ENCODE measurements around the gene PNKD.

PNKD gene

GRCh38 chr2:218269900-218270720 is at the start of gene PNKD, which contains the start of gene AAMP:
TSS of gene PNKD (plus strand) at chr2:218270519. CDS start at chr2:218270536, 17 bp downstream.
TSS of gene AAMP (minus strand) at chr2:218270137. CDS start at chr2:218270086, 51 bp downstream.
- peak; percentile 85 for DNase-seq (ENCODE audit: low read depth)

GRCh38 chr2:218221000-218221399 is 49.3 kb upstream of the PNKD start:
- DNase-seq (ENCODE audit: low read depth) = no peak

- DNase-seq (ENCODE audit: low read depth) = no peak
Measured at GRCh38 chr2:218223046-218223445, 47.3 kb upstream of the PNKD start.

- no peak for DNase-seq (ENCODE audit: low read depth)
Measured at GRCh38 chr2:218224186-218224585, 46.1 kb upstream of the PNKD start.

- no peak for DNase-seq (ENCODE audit: low read depth)
Measured at GRCh38 chr2:218226903-218227302, 43.4 kb upstream of the PNKD start.

GRCh38 chr2:218228366-218229090 is 41.8 kb upstream of the PNKD start:
- no peak for DNase-seq (ENCODE audit: low read depth)

GRCh38 chr2:218229239-218229638 is 41.1 kb upstream of the PNKD start:
- DNase-seq (ENCODE audit: low read depth) = peak; percentile 41

GRCh38 chr2:218229851-218230250 is 40.5 kb upstream of the PNKD start:
- no peak for DNase-seq (ENCODE audit: low read depth)

- no peak for DNase-seq (ENCODE audit: low read depth)
Measured at GRCh38 chr2:218230882-218231281, 39.4 kb upstream of the PNKD start.

- no peak for DNase-seq (ENCODE audit: low read depth)
Measured at GRCh38 chr2:218233543-218233942, 36.8 kb upstream of the PNKD start.

- DNase-seq (ENCODE audit: low read depth) = no peak
Measured at GRCh38 chr2:218234521-218234920, 35.8 kb upstream of the PNKD start.

GRCh38 chr2:218235017-218235416 is 35.3 kb upstream of the PNKD start:
- no peak for DNase-seq (ENCODE audit: low read depth)

- no peak for DNase-seq (ENCODE audit: low read depth)
Measured at GRCh38 chr2:218236829-218237228, 33.5 kb upstream of the PNKD start.

GRCh38 chr2:218238887-218239286 is 31.4 kb upstream of the PNKD start:
- no peak for DNase-seq (ENCODE audit: low read depth)

- no peak for DNase-seq (ENCODE audit: low read depth)
Measured at GRCh38 chr2:218244204-218244603, 26.1 kb upstream of the PNKD start.

GRCh38 chr2:218244665-218245064 is 25.7 kb upstream of the PNKD start:
- no peak for DNase-seq (ENCODE audit: low read depth)

GRCh38 chr2:218245214-218245613 is 25.1 kb upstream of the PNKD start:
- DNase-seq (ENCODE audit: low read depth) = no peak

- DNase-seq (ENCODE audit: low read depth) = no peak
Measured at GRCh38 chr2:218249691-218250090, 20.6 kb upstream of the PNKD start.

- DNase-seq (ENCODE audit: low read depth) = no peak
Measured at GRCh38 chr2:218252509-218253231, 17.6 kb upstream of the PNKD start.

- DNase-seq (ENCODE audit: low read depth) = no peak
Measured at GRCh38 chr2:218253232-218253625, 17.1 kb upstream of the PNKD start.

- no peak for DNase-seq (ENCODE audit: low read depth)
Measured at GRCh38 chr2:218255446-218255845, 14.9 kb upstream of the PNKD start.

- DNase-seq (ENCODE audit: low read depth) = no peak
Measured at GRCh38 chr2:218256612-218257350, 13.5 kb upstream of the PNKD start.
